NCI-H146 (cell line): ENCODE data around the gene KSR2.

Experiments
- DNase-seq: peaks from one replicate; lab custom pipeline; 2025; lab: John Stamatoyannopoulos, UW

Gene KSR2

GRCh38 chr12:117530796-117531195 is 438.0 kb downstream of the KSR2 start:
- DNase-seq: no peak

GRCh38 chr12:117528538-117528937 is 440.3 kb downstream of the KSR2 start:
- DNase-seq: no peak

GRCh38 chr12:117527479-117527855 is 441.3 kb downstream of the KSR2 start:
- no peak for DNase-seq

- DNase-seq: no peak
Measured at GRCh38 chr12:117526757-117527478, 441.9 kb downstream of the KSR2 start.

GRCh38 chr12:117525766-117526165 is 443.0 kb downstream of the KSR2 start:
- DNase-seq: no peak

GRCh38 chr12:117524806-117525205 is 444.0 kb downstream of the KSR2 start:
- DNase-seq: no peak

GRCh38 chr12:117523971-117524370 is 444.8 kb downstream of the KSR2 start:
- no peak for DNase-seq

- no peak for DNase-seq
Measured at GRCh38 chr12:117522559-117522958, 446.2 kb downstream of the KSR2 start.

- DNase-seq: peak; percentile 14
Measured at GRCh38 chr12:117521867-117522266, 446.9 kb downstream of the KSR2 start.

GRCh38 chr12:117521346-117521745 is 447.4 kb downstream of the KSR2 start:
- no peak for DNase-seq

GRCh38 chr12:117518594-117519270 is 450.1 kb downstream of the KSR2 start:
- DNase-seq: no peak

- DNase-seq: no peak
Measured at GRCh38 chr12:117517219-117517739, 451.5 kb downstream of the KSR2 start.

- no peak for DNase-seq
Measured at GRCh38 chr12:117516034-117516433, 452.8 kb downstream of the KSR2 start.

- DNase-seq: no peak
Measured at GRCh38 chr12:117514016-117514415, 454.8 kb downstream of the KSR2 start.

- no peak for DNase-seq
Measured at GRCh38 chr12:117513353-117513752, 455.4 kb downstream of the KSR2 start.

GRCh38 chr12:117508468-117508867 is 460.3 kb downstream of the KSR2 start:
- no peak for DNase-seq

- peak; percentile 93 for DNase-seq
Measured at GRCh38 chr12:117507548-117507947, 461.2 kb downstream of the KSR2 start.

- no peak for DNase-seq
Measured at GRCh38 chr12:117506333-117506732, 462.5 kb downstream of the KSR2 start.

GRCh38 chr12:117502633-117503032 is 466.2 kb downstream of the KSR2 start:
- DNase-seq: no peak

GRCh38 chr12:117502233-117502632 is 466.6 kb downstream of the KSR2 start:
- DNase-seq: no peak

- no peak for DNase-seq
Measured at GRCh38 chr12:117501076-117501869, 467.5 kb downstream of the KSR2 start.

- DNase-seq: no peak
Measured at GRCh38 chr12:117499759-117500485, 468.9 kb downstream of the KSR2 start.
